Measurements from ENCODE around the gene BASP1. TPM values are rescaled to one million over a fixed set of nuclear protein-coding genes. Genes with fewer than 3 reads are reported as not detected.

BASP1 gene
- total RNA-seq, 2 experiments from 2014 or later: 0.15 to 0.42 TPM

DNA sequence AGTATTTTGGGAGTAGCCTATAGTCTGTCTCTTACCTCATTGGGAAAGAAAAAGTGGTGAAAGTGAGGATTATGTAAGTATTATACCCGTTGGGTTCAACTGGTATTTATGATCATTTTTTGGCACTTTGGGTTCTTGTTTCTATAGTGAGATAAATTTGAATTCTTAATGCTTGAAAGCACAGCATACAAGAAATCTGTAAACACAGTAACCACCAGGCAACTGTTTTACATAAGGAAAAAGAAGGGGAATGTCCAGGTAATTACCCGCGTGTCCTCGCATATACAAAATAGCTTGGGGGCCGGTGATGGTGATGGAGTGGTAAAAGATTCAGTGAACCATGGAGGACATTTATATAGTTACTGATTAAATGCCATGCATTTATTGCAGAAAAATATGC, 60.5 kb downstream of the BASP1 start:
- no peak for DNase-seq
- CTCF ChIA-PET: no interaction called here
- H3K4me1 Mint-ChIP-seq: no peaks in the 10 kb centered on the region
- no peak overlapping the region for H3K27ac Mint-ChIP-seq
- H3K36me3 Mint-ChIP-seq (ENCODE audit: low read depth): no peaks in the 10 kb centered on the region
- peaks cover 6% of the 10 kb centered on the region for H3K9me3 Mint-ChIP-seq
- POLR2A ChIA-PET: no interaction called here
- H3K27me3 Mint-ChIP-seq: no peaks in the 10 kb centered on the region
- no peak overlapping the region for H3K4me3 Mint-ChIP-seq

GRCh38 chr5:17278931-17279330, 61.5 kb downstream of the BASP1 start:
- Mint-ChIP-seq H3K9me3 (peaks cover 8% of the 10 kb centered on the region), H3K27ac (no peak overlapping the region), H3K27me3 (no peaks in the 10 kb centered on the region), H3K36me3 (ENCODE audit: low read depth) (no peaks in the 10 kb centered on the region), H3K4me1 (no peaks in the 10 kb centered on the region), H3K4me3 (no peak overlapping the region)
- DNase-seq: no peak
- ChIA-PET POLR2A (no interaction called here), CTCF (no interaction called here)

- H3K4me3 Mint-ChIP-seq: no peak overlapping the region
- no peaks in the 10 kb centered on the region for H3K36me3 Mint-ChIP-seq (ENCODE audit: low read depth)
- ChIA-PET CTCF (no interaction called here), POLR2A (no interaction called here)
- no peaks in the 10 kb centered on the region for H3K4me1 Mint-ChIP-seq
- peaks cover 10% of the 10 kb centered on the region for H3K9me3 Mint-ChIP-seq
- H3K27ac Mint-ChIP-seq: no peak overlapping the region
- H3K27me3 Mint-ChIP-seq: no peaks in the 10 kb centered on the region
- DNase-seq: no peak
Measured at GRCh38 chr5:17279487-17279886, 62.1 kb downstream of the BASP1 start.

- Mint-ChIP-seq H3K36me3 (ENCODE audit: low read depth) (no peaks in the 10 kb centered on the region), H3K4me1 (no peaks in the 10 kb centered on the region), H3K27me3 (no peaks in the 10 kb centered on the region), H3K27ac (no peak overlapping the region), H3K4me3 (no peak overlapping the region), H3K9me3 (peaks cover 8% of the 10 kb centered on the region)
- DNase-seq: no peak
- ChIA-PET POLR2A (no interaction called here), CTCF (no interaction called here)
Measured at GRCh38 chr5:17282283-17283120, 65.1 kb downstream of the BASP1 start.

DNA sequence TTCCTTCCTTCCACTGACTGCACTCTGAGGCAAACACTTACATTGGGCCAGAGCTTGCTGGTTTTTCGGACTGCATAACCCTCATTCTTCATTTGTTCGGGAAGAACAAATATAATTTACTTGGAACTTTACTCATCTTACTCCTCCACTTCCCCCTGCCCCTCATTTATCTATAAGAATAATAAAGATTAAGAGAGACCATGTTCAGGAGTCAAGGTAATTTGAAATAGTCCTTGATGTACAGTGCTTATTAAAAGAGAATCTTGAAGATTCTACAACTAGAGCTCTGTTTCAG, 65.6 kb downstream of the BASP1 start:
- no peak for DNase-seq
- Mint-ChIP-seq H3K36me3 (ENCODE audit: low read depth) (no peaks in the 10 kb centered on the region), H3K4me3 (no peak overlapping the region), H3K27me3 (no peaks in the 10 kb centered on the region), H3K4me1 (no peaks in the 10 kb centered on the region), H3K27ac (no peak overlapping the region), H3K9me3 (peaks cover 8% of the 10 kb centered on the region)
- POLR2A ChIA-PET: no interaction called here
- CTCF ChIA-PET: no interaction called here

DNA sequence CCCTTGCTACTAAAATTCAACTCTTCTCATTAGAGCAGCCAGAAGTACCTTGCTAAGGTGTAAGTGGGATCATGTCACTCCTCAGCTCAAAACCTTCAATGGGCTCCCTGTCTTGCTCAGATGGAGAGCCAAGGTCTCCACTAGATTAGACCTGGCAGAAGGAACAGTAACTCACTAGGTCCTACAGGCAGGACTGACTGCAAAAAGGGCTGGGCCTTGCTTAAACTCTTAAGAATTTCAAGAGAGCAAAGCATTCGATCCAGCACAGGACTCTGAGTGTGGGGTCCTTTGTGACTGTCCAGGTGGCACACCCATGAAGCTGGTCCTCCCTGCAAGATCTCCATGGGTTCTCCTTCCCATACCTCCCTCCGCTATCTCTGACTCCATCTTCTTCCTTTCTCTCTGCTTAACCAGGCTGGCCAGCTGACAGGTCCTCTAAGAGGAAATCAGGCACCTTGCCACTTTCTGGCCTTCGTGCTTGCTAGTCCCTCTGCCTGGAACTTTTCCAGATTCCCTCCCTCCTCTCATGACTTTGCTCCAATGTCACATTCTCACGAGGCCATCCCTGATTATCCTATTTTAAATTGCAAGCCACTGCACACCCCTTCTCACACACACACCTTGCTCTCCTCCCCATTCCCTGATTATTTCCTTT, 70.2 kb downstream of the BASP1 start:
- Mint-ChIP-seq H3K4me3 (no peak overlapping the region), H3K27ac (no peak overlapping the region), H3K27me3 (no peaks in the 10 kb centered on the region), H3K36me3 (ENCODE audit: low read depth) (no peaks in the 10 kb centered on the region), H3K4me1 (no peaks in the 10 kb centered on the region), H3K9me3 (peaks cover 7% of the 10 kb centered on the region)
- DNase-seq: no peak
- CTCF ChIA-PET: no interaction called here
- POLR2A ChIA-PET: no interaction called here

- ChIA-PET POLR2A (no interaction called here), CTCF (no interaction called here)
- Mint-ChIP-seq H3K36me3 (ENCODE audit: low read depth) (no peaks in the 10 kb centered on the region), H3K27ac (no peak overlapping the region), H3K4me1 (no peaks in the 10 kb centered on the region), H3K4me3 (no peak overlapping the region), H3K9me3 (peaks cover 3% of the 10 kb centered on the region), H3K27me3 (no peaks in the 10 kb centered on the region)
- DNase-seq: no peak
Measured at GRCh38 chr5:17288570-17288969, 71.1 kb downstream of the BASP1 start.

DNA sequence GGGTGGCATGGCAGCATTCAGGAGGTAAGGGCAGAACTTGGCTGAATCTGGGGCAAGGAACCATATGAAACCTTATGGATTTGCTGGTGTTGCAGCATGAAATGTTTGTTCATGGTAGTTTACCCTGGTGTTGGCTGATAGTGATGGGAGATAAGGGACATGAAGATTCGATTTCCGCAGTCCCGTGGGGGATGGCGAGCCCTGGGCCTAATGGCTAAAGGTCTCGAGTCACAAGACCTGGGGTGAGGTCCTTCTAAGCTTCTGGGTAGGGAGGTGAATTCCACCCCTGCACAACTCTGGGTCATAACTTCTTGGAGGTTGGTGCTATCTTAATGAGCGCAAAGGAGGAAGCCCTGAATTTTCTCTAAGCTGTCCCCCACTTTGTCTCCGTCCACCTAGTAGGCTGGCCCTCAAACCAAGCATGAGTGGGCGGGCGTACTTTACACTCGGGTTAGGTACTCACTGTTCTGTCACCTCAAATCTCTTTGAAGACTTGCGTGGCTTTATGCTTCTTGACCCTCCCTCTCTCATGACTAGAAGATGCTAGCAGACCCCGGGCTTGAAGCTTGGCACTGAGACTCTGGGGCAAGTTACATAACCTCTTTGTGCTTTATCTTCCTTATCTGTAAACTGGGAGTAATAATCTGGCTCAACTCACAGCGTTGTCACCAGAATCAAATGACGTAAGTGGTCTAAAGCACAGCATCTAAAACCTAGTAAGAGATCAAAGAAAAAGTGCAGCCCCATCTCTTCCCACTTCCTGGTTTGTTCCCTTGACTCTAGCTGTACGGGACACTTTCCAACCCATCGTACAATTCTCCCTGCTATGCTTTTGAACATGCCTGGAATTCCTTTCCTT, 72.5 kb downstream of the BASP1 start:
- Mint-ChIP-seq H3K4me1 (no peaks in the 10 kb centered on the region), H3K4me3 (no peak overlapping the region), H3K27me3 (no peaks in the 10 kb centered on the region), H3K27ac (no peak overlapping the region), H3K36me3 (ENCODE audit: low read depth) (no peaks in the 10 kb centered on the region), H3K9me3 (no peaks in the 10 kb centered on the region)
- POLR2A ChIA-PET: no interaction called here
- DNase-seq: no peak
- CTCF ChIA-PET: no interaction called here

GRCh38 chr5:17290540-17290974, 73.1 kb downstream of the BASP1 start:
- H3K27me3 Mint-ChIP-seq: no peaks in the 10 kb centered on the region
- H3K4me3 Mint-ChIP-seq: no peak overlapping the region
- H3K4me1 Mint-ChIP-seq: no peaks in the 10 kb centered on the region
- H3K9me3 Mint-ChIP-seq: no peaks in the 10 kb centered on the region
- DNase-seq: no peak
- ChIA-PET CTCF (no interaction called here), POLR2A (no interaction called here)
- H3K36me3 Mint-ChIP-seq (ENCODE audit: low read depth): no peaks in the 10 kb centered on the region
- no peak overlapping the region for H3K27ac Mint-ChIP-seq

GRCh38 chr5:17292434-17293015, 75.1 kb downstream of the BASP1 start:
- CTCF ChIA-PET: no interaction called here
- H3K4me3 Mint-ChIP-seq: no peak overlapping the region
- H3K36me3 Mint-ChIP-seq (ENCODE audit: low read depth): no peaks in the 10 kb centered on the region
- no peaks in the 10 kb centered on the region for H3K9me3 Mint-ChIP-seq
- DNase-seq: no peak
- POLR2A ChIA-PET: no interaction called here
- H3K27ac Mint-ChIP-seq: no peak overlapping the region
- no peaks in the 10 kb centered on the region for H3K4me1 Mint-ChIP-seq
- H3K27me3 Mint-ChIP-seq: no peaks in the 10 kb centered on the region

GRCh38 chr5:17294639-17295311, 77.3 kb downstream of the BASP1 start:
- no peak overlapping the region for H3K4me3 Mint-ChIP-seq
- no peaks in the 10 kb centered on the region for H3K4me1 Mint-ChIP-seq
- no peaks in the 10 kb centered on the region for H3K9me3 Mint-ChIP-seq
- H3K36me3 Mint-ChIP-seq (ENCODE audit: low read depth): no peaks in the 10 kb centered on the region
- H3K27me3 Mint-ChIP-seq: no peaks in the 10 kb centered on the region
- no peak overlapping the region for H3K27ac Mint-ChIP-seq
- ChIA-PET CTCF (no interaction called here), POLR2A (no interaction called here)
- no peak for DNase-seq

DNA sequence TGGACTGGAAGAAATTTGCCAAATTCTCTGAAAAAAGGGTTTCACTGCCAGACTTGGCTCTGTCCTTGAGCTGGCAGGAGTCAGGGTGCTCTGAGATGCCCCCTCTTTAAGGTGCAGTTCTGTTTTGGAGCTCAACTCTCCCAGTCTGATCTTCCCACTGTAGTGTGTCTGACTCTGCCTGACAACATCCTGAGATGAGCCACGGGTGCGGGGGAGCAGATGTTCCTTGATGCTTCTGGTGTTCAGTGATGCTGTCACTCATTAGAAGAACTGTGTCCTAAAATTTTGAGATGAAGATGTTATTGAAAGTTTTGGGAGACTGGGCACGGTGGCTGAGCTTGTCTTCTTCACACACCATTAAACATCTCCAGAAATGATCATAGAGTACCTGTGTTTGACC, 78.2 kb downstream of the BASP1 start:
- H3K27me3 Mint-ChIP-seq: no peaks in the 10 kb centered on the region
- no peak overlapping the region for H3K4me3 Mint-ChIP-seq
- H3K4me1 Mint-ChIP-seq: no peaks in the 10 kb centered on the region
- H3K9me3 Mint-ChIP-seq: no peaks in the 10 kb centered on the region
- ChIA-PET POLR2A (no interaction called here), CTCF (no interaction called here)
- no peak overlapping the region for H3K27ac Mint-ChIP-seq
- DNase-seq: no peak
- no peaks in the 10 kb centered on the region for H3K36me3 Mint-ChIP-seq (ENCODE audit: low read depth)

- no peak overlapping the region for H3K27ac Mint-ChIP-seq
- H3K4me1 Mint-ChIP-seq: no peaks in the 10 kb centered on the region
- no peak overlapping the region for H3K4me3 Mint-ChIP-seq
- H3K36me3 Mint-ChIP-seq (ENCODE audit: low read depth): no peaks in the 10 kb centered on the region
- DNase-seq: no peak
- ChIA-PET CTCF (no interaction called here), POLR2A (no interaction called here)
- no peaks in the 10 kb centered on the region for H3K9me3 Mint-ChIP-seq
- H3K27me3 Mint-ChIP-seq: no peaks in the 10 kb centered on the region
Measured at GRCh38 chr5:17302106-17302505, 84.7 kb downstream of the BASP1 start.
